Medulla oblongata (tissue), 1 donor: ENCODE measurements around the gene FNBP1.

ENCODE experiments used
- DNase-seq: peaks from one replicate; pipeline ENCODE4 v3.0.0-alpha.2; 2015; ENCODE audit errors: extremely low spot score

Gene FNBP1

GRCh38 chr9:129889941-129890717 is 152.9 kb downstream of the FNBP1 start:
- no peak for DNase-seq

- DNase-seq = no peak
Measured at GRCh38 chr9:129889122-129889940, 153.7 kb downstream of the FNBP1 start.

GRCh38 chr9:129888293-129889121 is 154.5 kb downstream of the FNBP1 start:
- no peak for DNase-seq

- no peak for DNase-seq
Measured at GRCh38 chr9:129887334-129888292, 155.4 kb downstream of the FNBP1 start.

GRCh38 chr9:129886226-129887174 is 156.5 kb downstream of the FNBP1 start:
- peak; percentile 73 for DNase-seq

GRCh38 chr9:129885670-129886106 is 157.3 kb downstream of the FNBP1 start:
- peak; percentile 91 for DNase-seq

- no peak for DNase-seq
Measured at GRCh38 chr9:129885018-129885669, 157.8 kb downstream of the FNBP1 start.

GRCh38 chr9:129884220-129885017 is 158.6 kb downstream of the FNBP1 start:
- peak; percentile 89 for DNase-seq

- no peak for DNase-seq
Measured at GRCh38 chr9:129881547-129882324, 161.3 kb downstream of the FNBP1 start.

GRCh38 chr9:129880654-129881546 is 162.1 kb downstream of the FNBP1 start:
- DNase-seq = no peak

GRCh38 chr9:129879991-129880653 is 162.9 kb downstream of the FNBP1 start:
- DNase-seq = no peak

- no peak for DNase-seq
Measured at GRCh38 chr9:129879103-129879699, 163.8 kb downstream of the FNBP1 start.

GRCh38 chr9:129878291-129878690 is 164.7 kb downstream of the FNBP1 start:
- no peak for DNase-seq

GRCh38 chr9:129876815-129877214 is 166.2 kb downstream of the FNBP1 start:
- no peak for DNase-seq

GRCh38 chr9:129875687-129876395 is 167.1 kb downstream of the FNBP1 start:
- no peak for DNase-seq
